CD4-positive, alpha-beta T cell treated with Interleukin-4 for 1 hour (primary cell): ENCODE data around the gene UGT1A3.

Experiments
- DNase-seq, 2 donors: peaks; one replicate each; pipeline ENCODE4 v3.0.0-alpha.2; 2020 to 2022

Gene UGT1A3

GRCh38 chr2:233761040-233761769, 32.4 kb downstream of the UGT1A3 start:
- DNase-seq, result no peak

- DNase-seq, result no peak
Measured at GRCh38 chr2:233764264-233764663, 35.4 kb downstream of the UGT1A3 start.

GRCh38 chr2:233764761-233765160, 35.9 kb downstream of the UGT1A3 start:
- DNase-seq, result no peak

GRCh38 chr2:233766416-233766815, 37.6 kb downstream of the UGT1A3 start:
- DNase-seq, result no peak

- no peak for DNase-seq
Measured at GRCh38 chr2:233768076-233768475, 39.2 kb downstream of the UGT1A3 start.

GRCh38 chr2:233769260-233769659, 40.4 kb downstream of the UGT1A3 start:
- DNase-seq, result no peak

- no peak for DNase-seq
Measured at GRCh38 chr2:233772153-233772552, 43.3 kb downstream of the UGT1A3 start.

GRCh38 chr2:233772583-233772982, 43.7 kb downstream of the UGT1A3 start:
- no peak for DNase-seq

GRCh38 chr2:233773854-233774253, 45.0 kb downstream of the UGT1A3 start:
- no peak for DNase-seq

GRCh38 chr2:233775414-233775813, 46.6 kb downstream of the UGT1A3 start:
- no peak for DNase-seq

- DNase-seq, result no peak
Measured at GRCh38 chr2:233778030-233778429, 49.2 kb downstream of the UGT1A3 start, which contains the start of gene MROH2A. MROH2A (plus strand) TSS chr2:233778330; CDS start chr2:233779359, 1,029 bp downstream.

- DNase-seq, result no peak
Measured at GRCh38 chr2:233779722-233780121, 50.9 kb downstream of the UGT1A3 start.

GRCh38 chr2:233780771-233781170, 51.9 kb downstream of the UGT1A3 start:
- no peak for DNase-seq

GRCh38 chr2:233789554-233789953, 60.7 kb downstream of the UGT1A3 start:
- no peak for DNase-seq

GRCh38 chr2:233791151-233791882, 62.5 kb downstream of the UGT1A3 start:
- no peak for DNase-seq

- no peak for DNase-seq
Measured at GRCh38 chr2:233791883-233792329, 63.1 kb downstream of the UGT1A3 start.

- no peak for DNase-seq
Measured at GRCh38 chr2:233792720-233793119, 63.9 kb downstream of the UGT1A3 start.

GRCh38 chr2:233793465-233794127, 64.8 kb downstream of the UGT1A3 start:
- no peak for DNase-seq

GRCh38 chr2:233794128-233794658, 65.4 kb downstream of the UGT1A3 start:
- DNase-seq, result no peak

GRCh38 chr2:233795735-233796171, 66.9 kb downstream of the UGT1A3 start:
- no peak for DNase-seq

- no peak for DNase-seq
Measured at GRCh38 chr2:233796254-233796653, 67.4 kb downstream of the UGT1A3 start.

- DNase-seq, result no peak
Measured at GRCh38 chr2:233798335-233799086, 69.7 kb downstream of the UGT1A3 start.
